ENCODE data around the gene ZNF487. TPM values are rescaled to one million over a fixed set of nuclear protein-coding genes. Genes with fewer than 3 reads are reported as not detected.

The ZNF487 gene
- total and polyA plus RNA-seq, 10 of the 15 experiments (the other 5 are each of a cell fraction or from before 2014, with no cell fraction given): 0.74 to 2.1 (median 1.1) TPM

DNA sequence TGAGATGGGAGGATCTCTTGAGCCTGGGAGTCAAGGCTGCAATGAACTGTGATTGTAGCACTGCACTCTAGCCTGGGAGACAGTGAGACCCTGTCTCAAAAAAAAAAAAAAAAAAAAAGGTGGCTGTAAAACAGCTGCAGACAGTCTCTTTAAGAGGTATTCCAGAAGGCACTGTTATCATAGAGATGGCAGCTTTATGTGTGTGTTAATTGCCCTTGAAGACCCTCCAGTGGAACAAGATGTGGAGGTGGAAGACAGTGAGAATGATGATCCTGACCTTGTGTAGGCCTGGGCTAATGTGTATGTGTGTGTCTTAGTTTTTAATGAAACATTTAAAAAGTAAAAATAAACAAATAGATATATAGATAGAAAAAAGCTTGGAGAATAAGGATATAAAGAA, 66.0 kb downstream of the ZNF487 start (continued):
- TF ChIP-seq, protein P1, sequence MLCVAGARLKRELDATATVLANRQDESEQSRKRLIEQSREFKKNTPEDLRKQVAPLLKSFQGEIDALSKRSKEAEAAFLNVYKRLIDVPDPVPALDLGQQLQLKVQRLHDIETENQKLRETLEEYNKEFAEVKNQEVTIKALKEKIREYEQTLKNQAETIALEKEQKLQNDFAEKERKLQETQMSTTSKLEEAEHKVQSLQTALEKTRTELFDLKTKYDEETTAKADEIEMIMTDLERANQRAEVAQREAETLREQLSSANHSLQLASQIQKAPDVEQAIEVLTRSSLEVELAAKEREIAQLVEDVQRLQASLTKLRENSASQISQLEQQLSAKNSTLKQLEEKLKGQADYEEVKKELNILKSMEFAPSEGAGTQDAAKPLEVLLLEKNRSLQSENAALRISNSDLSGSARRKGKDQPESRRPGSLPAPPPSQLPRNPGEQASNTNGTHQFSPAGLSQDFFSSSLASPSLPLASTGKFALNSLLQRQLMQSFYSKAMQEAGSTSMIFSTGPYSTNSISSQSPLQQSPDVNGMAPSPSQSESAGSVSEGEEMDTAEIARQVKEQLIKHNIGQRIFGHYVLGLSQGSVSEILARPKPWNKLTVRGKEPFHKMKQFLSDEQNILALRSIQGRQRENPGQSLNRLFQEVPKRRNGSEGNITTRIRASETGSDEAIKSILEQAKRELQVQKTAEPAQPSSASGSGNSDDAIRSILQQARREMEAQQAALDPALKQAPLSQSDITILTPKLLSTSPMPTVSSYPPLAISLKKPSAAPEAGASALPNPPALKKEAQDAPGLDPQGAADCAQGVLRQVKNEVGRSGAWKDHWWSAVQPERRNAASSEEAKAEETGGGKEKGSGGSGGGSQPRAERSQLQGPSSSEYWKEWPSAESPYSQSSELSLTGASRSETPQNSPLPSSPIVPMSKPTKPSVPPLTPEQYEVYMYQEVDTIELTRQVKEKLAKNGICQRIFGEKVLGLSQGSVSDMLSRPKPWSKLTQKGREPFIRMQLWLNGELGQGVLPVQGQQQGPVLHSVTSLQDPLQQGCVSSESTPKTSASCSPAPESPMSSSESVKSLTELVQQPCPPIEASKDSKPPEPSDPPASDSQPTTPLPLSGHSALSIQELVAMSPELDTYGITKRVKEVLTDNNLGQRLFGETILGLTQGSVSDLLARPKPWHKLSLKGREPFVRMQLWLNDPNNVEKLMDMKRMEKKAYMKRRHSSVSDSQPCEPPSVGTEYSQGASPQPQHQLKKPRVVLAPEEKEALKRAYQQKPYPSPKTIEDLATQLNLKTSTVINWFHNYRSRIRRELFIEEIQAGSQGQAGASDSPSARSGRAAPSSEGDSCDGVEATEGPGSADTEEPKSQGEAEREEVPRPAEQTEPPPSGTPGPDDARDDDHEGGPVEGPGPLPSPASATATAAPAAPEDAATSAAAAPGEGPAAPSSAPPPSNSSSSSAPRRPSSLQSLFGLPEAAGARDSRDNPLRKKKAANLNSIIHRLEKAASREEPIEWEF (IDR thresholded peaks at IDR 0.05; ENCODE audit: insufficient replicate concordance, low read depth, low read length): no peak

- POLR2A ChIA-PET: no interaction called here
- Histone ChIP-seq H3K9ac (ENCODE audit: control insufficient read depth, insufficient read depth, low read length) (no peak overlapping the region), H3K4me2 (ENCODE audit: control insufficient read depth, insufficient read depth) (no peak overlapping the region), H3K36me3 (ENCODE audit: control insufficient read depth in 2 of 2, insufficient read depth in 2 of 2, low read length in 1 of 2) (no peaks in the 10 kb centered on the region), H3K4me1 (ENCODE audit: control insufficient read depth, insufficient read depth, low read length) (no peaks in the 10 kb centered on the region), H3K9me3 (replicated peaks; ENCODE audit: control insufficient read depth, insufficient read depth, low read length) (peaks cover 10% of the 10 kb centered on the region; the same call in 2 of the 3 replicates), H3K27ac (ENCODE audit: control insufficient read depth, insufficient read depth) (no peak overlapping the region), H4K20me1 (ENCODE audit: control insufficient read depth, insufficient read depth) (no peaks in the 10 kb centered on the region), H3K27me3 (replicated peaks in 1 of 2; ENCODE audit: control insufficient read depth in 2 of 2, insufficient read depth in 2 of 2, low read length in 1 of 2) (no peaks in the 10 kb centered on the region), H2AFZ (ENCODE audit: control insufficient read depth, low read depth, low read length) (no peak overlapping the region), H3K4me3 (no peak overlapping the region), H3K79me2 (ENCODE audit: control insufficient read depth, insufficient read depth, low read length) (no peaks in the 10 kb centered on the region)
- RAD21 ChIA-PET (ENCODE audit: unreplicated experiment): no interaction called here
- DNase-seq (ENCODE audit: low read depth, low spot score) (no peak), ATAC-seq (no peak), FAIRE-seq (peak; percentile 27)
- CTCF ChIA-PET: no interaction called here
- WGBS (ENCODE audit: insufficient coverage, insufficient replicate concordance, low lambda C conversion rate, missing lambda C conversion rate): 0% methylated on average over 1 of the region's 1 CpG
- no TSS peak for BruUV-seq (replicated peaks)
- in situ Hi-C loops (cut with MboI) (no loop called here), intact Hi-C loops (cut with micrococcal nuclease; ENCODE audit: unreplicated experiment) (no loop called here)
- SMC1A ChIA-PET (ENCODE audit: uncharacterized antibody, unreplicated experiment): no interaction called here
- no peak for TF ChIP-seq ZNF592 (IDR thresholded peaks at IDR 0.05)
- TF ChIP-seq MXI1 (IDR thresholded peaks at IDR 0.05; ENCODE audit: low read depth, low read length): no peak
- TF ChIP-seq, protein P2, sequence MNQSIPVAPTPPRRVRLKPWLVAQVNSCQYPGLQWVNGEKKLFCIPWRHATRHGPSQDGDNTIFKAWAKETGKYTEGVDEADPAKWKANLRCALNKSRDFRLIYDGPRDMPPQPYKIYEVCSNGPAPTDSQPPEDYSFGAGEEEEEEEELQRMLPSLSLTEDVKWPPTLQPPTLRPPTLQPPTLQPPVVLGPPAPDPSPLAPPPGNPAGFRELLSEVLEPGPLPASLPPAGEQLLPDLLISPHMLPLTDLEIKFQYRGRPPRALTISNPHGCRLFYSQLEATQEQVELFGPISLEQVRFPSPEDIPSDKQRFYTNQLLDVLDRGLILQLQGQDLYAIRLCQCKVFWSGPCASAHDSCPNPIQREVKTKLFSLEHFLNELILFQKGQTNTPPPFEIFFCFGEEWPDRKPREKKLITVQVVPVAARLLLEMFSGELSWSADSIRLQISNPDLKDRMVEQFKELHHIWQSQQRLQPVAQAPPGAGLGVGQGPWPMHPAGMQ (IDR thresholded peaks at IDR 0.05; ENCODE audit: borderline replicate concordance): no peak
- TF ChIP-seq SMAD5 (IDR thresholded peaks at IDR 0.05; ENCODE audit: low read depth): no peak
- TF ChIP-seq EED (IDR thresholded peaks at IDR 0.05; ENCODE audit: low read depth): no peak
- TF ChIP-seq CBX5 (IDR thresholded peaks at IDR 0.05; ENCODE audit: low read depth): peak; percentile 96; the same call in 1 of the 2 replicates
These were observed 87.7 kb downstream of the ZNF487 start for GRCh38 chr10:43524434-43525247.

Data from GM12878 (cell line).